CD4-positive, alpha-beta T cell (primary cell): ENCODE measurements around the gene NUP42. TPM values are rescaled to one million over a fixed set of nuclear protein-coding genes. Genes with fewer than 3 reads are reported as not detected.

Experiments used
- ATAC-seq: fragments of 200-7000 bp; cut with Tn5 transposase; one replicate; pipeline ENCODE4 v1.10.0; 2022; ENCODE audit warnings: mild to moderate bottlenecking; ENCODE audit not compliant: poor library complexity
- CTCF ChIA-PET: fragments of 350-600 bp; sonication (Branson Sonifier 250); formaldehyde crosslinking; loops from one replicate; lab custom pipeline; 2021; ENCODE audit warnings: antibody characterized with exemption, inconsistent platforms; lab: Charles Lee
- POLR2A ChIA-PET: fragments of 350-600 bp; sonication (Branson Sonifier 250); formaldehyde crosslinking; loops from one replicate; lab custom pipeline; 2021; ENCODE audit warnings: antibody characterized with exemption, inconsistent platforms; lab: Charles Lee
- DNase-seq, 14 experiments: peaks; one replicate each; pipeline ENCODE4 v3.0.0-alpha.2; 2013 to 2020; ENCODE audit warnings: mixed read lengths in 2 of 14
- H3K27ac ChIP-seq, 2 donors: one replicate each; pipeline versions ENCODE4 v1.5.1 to v1.7.0; 2013; ENCODE audit warnings: low read length in 2 of 2, low read depth in 1 of 2, mild to moderate bottlenecking in 1 of 2
- H3K27me3 ChIP-seq, 2 experiments: 1 replicate in 1 of 2; 2 replicates in 1 of 2; pipeline versions ENCODE4 v1.6.1 to v1.7.0; 2013; ENCODE audit warnings: low read length in 2 of 2, control low read depth in 1 of 2, mild to moderate bottlenecking in 1 of 2, moderate library complexity in 1 of 2; ENCODE audit not compliant: insufficient read depth in 2 of 2, control insufficient read depth in 1 of 2
- H3K36me3 ChIP-seq: one replicate; pipeline ENCODE4 v1.6.1; 2013; ENCODE audit warnings: low read length, control low read depth; ENCODE audit not compliant: insufficient read depth
- H3K4me1 ChIP-seq: one replicate; pipeline ENCODE4 v1.6.1; 2013; ENCODE audit warnings: low read length, control low read depth; ENCODE audit not compliant: insufficient read depth
- H3K4me3 ChIP-seq: one replicate; pipeline ENCODE4 v1.5.1; 2013; ENCODE audit warnings: mild to moderate bottlenecking, low read length, moderate library complexity
- H3K9me3 ChIP-seq, 2 experiments: 1 replicate in 1 of 2; 2 replicates in 1 of 2; pipeline versions ENCODE4 v1.6.1 to v1.7.0; 2013; ENCODE audit warnings: low read length in 2 of 2, mild to moderate bottlenecking in 2 of 2, control low read depth in 1 of 2, moderate library complexity in 1 of 2; ENCODE audit not compliant: control insufficient read depth in 1 of 2, insufficient read depth in 1 of 2
- H3K27ac Mint-ChIP-seq: one replicate; pipeline ENCODE4 v1.8.0; 2020; ENCODE audit warnings: mixed read lengths
- H3K27me3 Mint-ChIP-seq: one replicate; pipeline ENCODE4 v1.8.0; 2021; ENCODE audit warnings: mixed read lengths
- H3K36me3 Mint-ChIP-seq: one replicate; pipeline ENCODE4 v1.8.0; 2021; ENCODE audit warnings: low read depth, mixed read lengths
- H3K4me1 Mint-ChIP-seq: one replicate; pipeline ENCODE4 v1.8.0; 2021; ENCODE audit warnings: low read depth, mixed read lengths
- H3K4me3 Mint-ChIP-seq: one replicate; pipeline ENCODE4 v1.8.0; 2020; ENCODE audit warnings: mild to moderate bottlenecking, mixed read lengths
- H3K9me3 Mint-ChIP-seq: one replicate; pipeline ENCODE4 v1.8.0; 2020; ENCODE audit warnings: mixed read lengths
- CTCF ChIP-seq: fragments of 200-600 bp; IDR thresholded peaks from one replicate; pipeline ENCODE4 v1.8.0; 2022; ENCODE audit warnings: antibody characterized with exemption, mild to moderate bottlenecking
- intact Hi-C, 2 experiments: fragments of 100-400 bp; cut with DNase I in 1 of 2; cut with micrococcal nuclease in 1 of 2; formaldehyde crosslinking; loops; one replicate each; pipeline versions ENCODE4 v1.15.1 to v1.9.0; 2023 to 2025; cut with DNase I, micrococcal nuclease
- total RNA-seq, 174 experiments: library from RNA in 2 of 174; stranded (reverse) in 2 of 174; gene quantifications; one replicate each; pipeline ENCODE4 v1.2.3 and lab custom pipeline; 2021 to 2026

The NUP42 gene
- total RNA-seq, 2 experiments from 2014 or later: 19.4 to 20.1 TPM

- Mint-ChIP-seq H3K36me3 (no peaks in the 10 kb centered on the region), H3K9me3 (no peaks in the 10 kb centered on the region), H3K27ac (no peak overlapping the region), H3K27me3 (peaks cover 31% of the 10 kb centered on the region), H3K4me1 (no peaks in the 10 kb centered on the region), H3K4me3 (no peak overlapping the region)
- intact Hi-C loops: no loop called here
- Histone ChIP-seq H3K27ac (no peak overlapping the region), H3K9me3 (peaks cover 0 to under 1% of the 10 kb centered on the region in 2 experiments), H3K4me1 (no peaks in the 10 kb centered on the region), H3K27me3 (peaks cover 15 to 17% of the 10 kb centered on the region in 2 experiments), H3K4me3 (no peak overlapping the region), H3K36me3 (no peaks in the 10 kb centered on the region)
- DNase-seq (peak in 2 of 14 experiments; percentile 34 to 37), ATAC-seq (no peak)
- ChIA-PET CTCF (no interaction called here), POLR2A (no interaction called here)
- no peak for TF ChIP-seq CTCF
Measured at GRCh38 chr7:23242321-23242720, 60.5 kb downstream of the NUP42 start.

DNA sequence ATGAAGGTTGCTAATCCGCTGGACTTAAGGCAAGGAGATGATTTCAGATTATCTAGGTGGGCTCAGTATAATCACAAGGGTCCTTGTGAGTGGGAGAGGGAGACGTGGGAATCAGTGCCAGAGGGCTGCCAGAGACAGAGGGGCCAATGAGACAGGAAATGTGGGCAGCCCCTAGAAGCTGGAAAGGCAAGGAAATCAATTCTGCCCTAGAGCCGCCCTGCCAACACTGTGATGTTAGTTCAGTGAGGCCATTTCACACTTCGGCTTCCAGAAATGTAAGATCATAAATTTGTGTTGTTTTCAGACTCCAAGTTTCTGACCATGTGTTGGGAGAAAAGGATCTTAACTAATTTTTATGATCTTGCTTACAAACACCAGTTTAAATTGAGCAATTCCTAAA is 61.1 kb downstream of the NUP42 start:
- no peak for ATAC-seq
- no peak overlapping the region for H3K27ac Mint-ChIP-seq
- Histone ChIP-seq H3K9me3 (peaks cover 0 to 7% of the 10 kb centered on the region in 2 experiments), H3K27me3 (peaks cover 21 to 23% of the 10 kb centered on the region in 2 experiments), H3K36me3 (no peaks in the 10 kb centered on the region), H3K4me1 (peaks cover 5% of the 10 kb centered on the region), H3K4me3 (no peak overlapping the region), H3K27ac (no peak overlapping the region)
- ChIA-PET CTCF (no interaction called here), POLR2A (no interaction called here)
- H3K27me3 Mint-ChIP-seq: peaks cover 33% of the 10 kb centered on the region
- no peaks in the 10 kb centered on the region for H3K9me3 Mint-ChIP-seq
- H3K36me3 Mint-ChIP-seq: no peaks in the 10 kb centered on the region
- no peak overlapping the region for H3K4me3 Mint-ChIP-seq
- H3K4me1 Mint-ChIP-seq: no peaks in the 10 kb centered on the region
- intact Hi-C loops: no loop called here
- TF ChIP-seq CTCF: no peak
- no peak for DNase-seq

GRCh38 chr7:23246555-23246954 is 64.7 kb downstream of the NUP42 start, which contains the start of gene GPNMB:
Gene GPNMB, plus strand, starts transcription at chr7:23246775. Its CDS starts 83 bp downstream, at chr7:23246858.
- CTCF ChIA-PET: no interaction called here
- H3K9me3 ChIP-seq: peaks cover 0 to 12% of the 10 kb centered on the region in 2 experiments
- TF ChIP-seq CTCF: no peak
- Mint-ChIP-seq H3K36me3 (no peaks in the 10 kb centered on the region), H3K4me1 (no peaks in the 10 kb centered on the region), H3K27me3 (peaks cover 66% of the 10 kb centered on the region), H3K4me3 (no peak within 1 kb of the TSS), H3K27ac (no peak within 1 kb of the TSS), H3K9me3 (peaks cover 5% of the 10 kb centered on the region)
- H3K27ac ChIP-seq: no peak within 1 kb of the TSS
- H3K27me3 ChIP-seq: peaks cover 37 to 38% of the 10 kb centered on the region in 2 experiments
- no peak for ATAC-seq
- peaks cover 9% of the 10 kb centered on the region for H3K4me1 ChIP-seq
- no peaks in the 10 kb centered on the region for H3K36me3 ChIP-seq
- intact Hi-C loops: no loop called here
- peak within 1 kb of the TSS; percentile 19 for H3K4me3 ChIP-seq
- POLR2A ChIA-PET: no interaction called here
- DNase-seq: no peak
